Measurements from ENCODE around the gene C15orf61. TPM values are rescaled to one million over a fixed set of nuclear protein-coding genes. Genes with fewer than 3 reads are reported as not detected.

The C15orf61 gene
- total and polyA plus RNA-seq, 2 of the 13 experiments (the other 11 are each of a cell fraction or from before 2014, with no cell fraction given), result 2.1 to 6.6 TPM

DNA sequence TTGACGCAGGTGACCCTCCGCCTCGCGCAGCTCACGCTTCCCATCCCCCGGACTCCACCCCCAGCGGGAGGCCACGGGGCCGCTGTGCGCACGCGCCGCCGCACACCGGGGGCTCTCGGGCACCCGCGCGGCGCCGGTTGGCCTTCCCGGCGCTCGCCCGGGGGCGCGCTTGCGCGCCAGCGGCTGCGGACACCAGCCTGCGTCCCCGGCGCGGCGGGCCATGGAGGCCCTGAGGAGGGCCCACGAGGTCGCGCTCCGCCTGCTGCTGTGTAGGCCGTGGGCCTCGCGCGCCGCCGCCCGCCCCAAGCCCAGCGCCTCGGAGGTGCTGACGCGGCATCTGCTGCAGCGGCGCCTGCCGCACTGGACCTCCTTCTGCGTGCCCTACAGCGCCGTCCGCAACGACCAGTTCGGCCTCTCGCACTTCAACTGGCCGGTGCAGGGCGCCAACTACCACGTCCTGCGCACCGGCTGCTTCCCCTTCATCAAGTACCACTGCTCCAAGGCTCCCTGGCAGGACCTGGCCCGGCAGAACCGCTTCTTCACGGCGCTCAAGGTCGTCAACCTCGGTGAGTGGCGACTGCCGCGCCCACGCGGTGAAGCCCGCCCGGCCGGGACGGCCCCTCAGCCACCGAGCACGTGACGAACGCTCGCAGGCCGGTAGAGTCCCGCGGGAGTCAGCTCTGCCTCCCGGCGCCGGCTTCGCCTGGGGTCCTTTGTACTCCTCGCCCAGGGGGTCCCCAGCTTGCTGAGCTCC is at the start of gene C15orf61 (continued):
- TF ChIP-seq, protein P1, sequence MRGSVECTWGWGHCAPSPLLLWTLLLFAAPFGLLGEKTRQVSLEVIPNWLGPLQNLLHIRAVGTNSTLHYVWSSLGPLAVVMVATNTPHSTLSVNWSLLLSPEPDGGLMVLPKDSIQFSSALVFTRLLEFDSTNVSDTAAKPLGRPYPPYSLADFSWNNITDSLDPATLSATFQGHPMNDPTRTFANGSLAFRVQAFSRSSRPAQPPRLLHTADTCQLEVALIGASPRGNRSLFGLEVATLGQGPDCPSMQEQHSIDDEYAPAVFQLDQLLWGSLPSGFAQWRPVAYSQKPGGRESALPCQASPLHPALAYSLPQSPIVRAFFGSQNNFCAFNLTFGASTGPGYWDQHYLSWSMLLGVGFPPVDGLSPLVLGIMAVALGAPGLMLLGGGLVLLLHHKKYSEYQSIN (CRISPR knock-in tag; IDR thresholded peaks at IDR 0.05; ENCODE audit: borderline replicate concordance), result no peak; the same call in 1 of the 2 replicates
- TF ChIP-seq FOXC1 (CRISPR knock-in tag; IDR thresholded peaks at IDR 0.05; ENCODE audit: borderline replicate concordance) (peak; percentile 92; the same call in 1 of the 2 replicates), POLR2G (IDR thresholded peaks at IDR 0.05; ENCODE audit: low read depth, low read length) (peak; percentile 87), ZNF343 (CRISPR knock-in tag; IDR thresholded peaks at IDR 0.05) (peak; percentile 99), NR2C2 (CRISPR knock-in tag; IDR thresholded peaks at IDR 0.05; ENCODE audit: borderline replicate concordance) (peak; percentile 87), ZNF430 (CRISPR knock-in tag; IDR thresholded peaks at IDR 0.05) (peak; percentile 57; the same call in 1 of the 2 replicates), SPEN (CRISPR knock-in tag; IDR thresholded peaks at IDR 0.05; ENCODE audit: low read depth) (peak; percentile 58; the same call in 1 of the 2 replicates), ZC3H4 (CRISPR knock-in tag; IDR thresholded peaks at IDR 0.05; ENCODE audit: borderline replicate concordance) (no peak), ZNF746 (CRISPR knock-in tag; IDR thresholded peaks at IDR 0.05) (peak; percentile 37; the same call in 1 of the 2 replicates), FOXA1 (IDR thresholded peaks at IDR 0.05) (no peak), FOXA1 (CRISPR knock-in tag; IDR thresholded peaks at IDR 0.05) (0 out of 2 replicates have a peak, but pooled peaks have one; percentile 10), MTF2 (CRISPR knock-in tag; IDR thresholded peaks at IDR 0.05; ENCODE audit: borderline replicate concordance) (no peak), NBN (conservative IDR thresholded peaks at IDR 0.05) (no peak), ZZZ3 (CRISPR knock-in tag; IDR thresholded peaks at IDR 0.05; ENCODE audit: borderline replicate concordance) (peak; percentile 89), REL (CRISPR knock-in tag; conservative IDR thresholded peaks at IDR 0.05) (0 out of 2 replicates have a peak, but pooled peaks have one; percentile 90), ZNF773 (CRISPR knock-in tag; IDR thresholded peaks at IDR 0.05; ENCODE audit: borderline replicate concordance) (0 out of 2 replicates have a peak, but pooled peaks have one; percentile 78), TCF12 (IDR thresholded peaks at IDR 0.05) (no peak), TCF12 (CRISPR knock-in tag; IDR thresholded peaks at IDR 0.05) (peak; percentile 58; the same call in 1 of the 2 replicates)
- TF ChIP-seq, protein P2, sequence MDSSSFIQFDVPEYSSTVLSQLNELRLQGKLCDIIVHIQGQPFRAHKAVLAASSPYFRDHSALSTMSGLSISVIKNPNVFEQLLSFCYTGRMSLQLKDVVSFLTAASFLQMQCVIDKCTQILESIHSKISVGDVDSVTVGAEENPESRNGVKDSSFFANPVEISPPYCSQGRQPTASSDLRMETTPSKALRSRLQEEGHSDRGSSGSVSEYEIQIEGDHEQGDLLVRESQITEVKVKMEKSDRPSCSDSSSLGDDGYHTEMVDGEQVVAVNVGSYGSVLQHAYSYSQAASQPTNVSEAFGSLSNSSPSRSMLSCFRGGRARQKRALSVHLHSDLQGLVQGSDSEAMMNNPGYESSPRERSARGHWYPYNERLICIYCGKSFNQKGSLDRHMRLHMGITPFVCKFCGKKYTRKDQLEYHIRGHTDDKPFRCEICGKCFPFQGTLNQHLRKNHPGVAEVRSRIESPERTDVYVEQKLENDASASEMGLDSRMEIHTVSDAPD (CRISPR knock-in tag; IDR thresholded peaks at IDR 0.05), result peak; percentile 19; the same call in 1 of the 2 replicates
- TF ChIP-seq, protein P3, sequence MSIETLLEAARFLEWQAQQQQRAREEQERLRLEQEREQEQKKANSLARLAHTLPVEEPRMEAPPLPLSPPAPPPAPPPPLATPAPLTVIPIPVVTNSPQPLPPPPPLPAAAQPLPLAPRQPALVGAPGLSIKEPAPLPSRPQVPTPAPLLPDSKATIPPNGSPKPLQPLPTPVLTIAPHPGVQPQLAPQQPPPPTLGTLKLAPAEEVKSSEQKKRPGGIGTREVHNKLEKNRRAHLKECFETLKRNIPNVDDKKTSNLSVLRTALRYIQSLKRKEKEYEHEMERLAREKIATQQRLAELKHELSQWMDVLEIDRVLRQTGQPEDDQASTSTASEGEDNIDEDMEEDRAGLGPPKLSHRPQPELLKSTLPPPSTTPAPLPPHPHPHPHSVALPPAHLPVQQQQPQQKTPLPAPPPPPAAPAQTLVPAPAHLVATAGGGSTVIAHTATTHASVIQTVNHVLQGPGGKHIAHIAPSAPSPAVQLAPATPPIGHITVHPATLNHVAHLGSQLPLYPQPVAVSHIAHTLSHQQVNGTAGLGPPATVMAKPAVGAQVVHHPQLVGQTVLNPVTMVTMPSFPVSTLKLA (IDR thresholded peaks at IDR 0.05), result peak; percentile 32; the same call in 1 of the 2 replicates
- TF ChIP-seq, protein P4, sequence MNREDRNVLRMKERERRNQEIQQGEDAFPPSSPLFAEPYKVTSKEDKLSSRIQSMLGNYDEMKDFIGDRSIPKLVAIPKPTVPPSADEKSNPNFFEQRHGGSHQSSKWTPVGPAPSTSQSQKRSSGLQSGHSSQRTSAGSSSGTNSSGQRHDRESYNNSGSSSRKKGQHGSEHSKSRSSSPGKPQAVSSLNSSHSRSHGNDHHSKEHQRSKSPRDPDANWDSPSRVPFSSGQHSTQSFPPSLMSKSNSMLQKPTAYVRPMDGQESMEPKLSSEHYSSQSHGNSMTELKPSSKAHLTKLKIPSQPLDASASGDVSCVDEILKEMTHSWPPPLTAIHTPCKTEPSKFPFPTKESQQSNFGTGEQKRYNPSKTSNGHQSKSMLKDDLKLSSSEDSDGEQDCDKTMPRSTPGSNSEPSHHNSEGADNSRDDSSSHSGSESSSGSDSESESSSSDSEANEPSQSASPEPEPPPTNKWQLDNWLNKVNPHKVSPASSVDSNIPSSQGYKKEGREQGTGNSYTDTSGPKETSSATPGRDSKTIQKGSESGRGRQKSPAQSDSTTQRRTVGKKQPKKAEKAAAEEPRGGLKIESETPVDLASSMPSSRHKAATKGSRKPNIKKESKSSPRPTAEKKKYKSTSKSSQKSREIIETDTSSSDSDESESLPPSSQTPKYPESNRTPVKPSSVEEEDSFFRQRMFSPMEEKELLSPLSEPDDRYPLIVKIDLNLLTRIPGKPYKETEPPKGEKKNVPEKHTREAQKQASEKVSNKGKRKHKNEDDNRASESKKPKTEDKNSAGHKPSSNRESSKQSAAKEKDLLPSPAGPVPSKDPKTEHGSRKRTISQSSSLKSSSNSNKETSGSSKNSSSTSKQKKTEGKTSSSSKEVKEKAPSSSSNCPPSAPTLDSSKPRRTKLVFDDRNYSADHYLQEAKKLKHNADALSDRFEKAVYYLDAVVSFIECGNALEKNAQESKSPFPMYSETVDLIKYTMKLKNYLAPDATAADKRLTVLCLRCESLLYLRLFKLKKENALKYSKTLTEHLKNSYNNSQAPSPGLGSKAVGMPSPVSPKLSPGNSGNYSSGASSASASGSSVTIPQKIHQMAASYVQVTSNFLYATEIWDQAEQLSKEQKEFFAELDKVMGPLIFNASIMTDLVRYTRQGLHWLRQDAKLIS (CRISPR knock-in tag; IDR thresholded peaks at IDR 0.05), result no peak
